ENCODE results near the gene CX3CR1.

DNA sequence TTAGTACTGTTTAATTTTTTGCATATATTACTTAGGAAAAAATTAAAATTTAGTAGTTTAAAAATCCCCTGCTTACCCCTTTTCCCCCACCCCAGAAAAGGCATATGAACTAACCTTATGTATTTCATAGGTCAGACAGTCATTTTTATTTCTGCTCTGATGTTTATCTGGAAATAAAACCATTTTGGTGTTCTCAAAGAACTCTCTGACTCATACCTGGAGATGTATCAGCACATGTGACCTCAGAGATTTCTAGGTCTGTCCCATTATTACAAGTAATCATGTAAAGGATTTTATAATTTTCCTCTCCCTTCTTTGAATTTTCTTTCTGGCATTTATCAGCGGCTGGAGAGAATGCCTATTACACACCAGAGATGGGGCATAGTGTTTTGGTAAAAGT, 35.6 kb upstream of the CX3CR1 start:
- TF ChIP-seq EZH2phosphoT487 (IDR thresholded peaks at IDR 0.05; ENCODE audit: insufficient read depth, low read depth) = no peak
- no peak for TF ChIP-seq EZH2 (IDR thresholded peaks at IDR 0.05; ENCODE audit: insufficient read depth, poor library complexity, severe bottlenecking)

All from GM23248 (cell line).